Smooth muscle cell (in vitro differentiated cells): ENCODE data around the gene MEIOSIN. TPM values are rescaled to one million over a fixed set of nuclear protein-coding genes. Genes with fewer than 3 reads are reported as not detected.
"Not testable (repeated sequence)": the region's sequence is repeated elsewhere in the genome, so short reads cannot be mapped to it uniquely, and the experiment has no call there.

Source experiments
- DNase-seq: peaks from one replicate; lab custom pipeline; 2025; ENCODE audit not compliant: unreplicated experiment; lab: John Stamatoyannopoulos, UW
- H2AFZ ChIP-seq: fragments of 200-600 bp; sonication (generic); 2 replicates; pipeline ENCODE4 v1.6.0; 2016; ENCODE audit warnings: antibody characterized with exemption, low read depth, mild to moderate bottlenecking
- H3F3A ChIP-seq: fragments of 200-600 bp; sonication (generic); 2 replicates; pipeline ENCODE4 v1.6.0; 2017; ENCODE audit warnings: antibody characterized with exemption, low read depth
- H3K27ac ChIP-seq: fragments of 200-600 bp; sonication (generic); 2 replicates; pipeline ENCODE4 v1.5.1; 2016; ENCODE audit warnings: low read depth, mild to moderate bottlenecking
- H3K27me3 ChIP-seq: fragments of 200-600 bp; sonication (generic); 2 replicates; pipeline ENCODE4 v1.6.1; 2016; ENCODE audit warnings: low read depth, mild to moderate bottlenecking
- H3K36me3 ChIP-seq: fragments of 200-600 bp; sonication (generic); 2 replicates; pipeline ENCODE4 v1.5.1; 2016; ENCODE audit warnings: low read depth
- H3K4me1 ChIP-seq: fragments of 200-600 bp; sonication (generic); 2 replicates; pipeline ENCODE4 v1.5.1; 2016; ENCODE audit warnings: low read depth
- H3K4me2 ChIP-seq: fragments of 200-600 bp; sonication (generic); 2 replicates; pipeline ENCODE4 v1.6.0; 2016; ENCODE audit warnings: mild to moderate bottlenecking
- H3K4me3 ChIP-seq: fragments of 200-600 bp; sonication (generic); 2 replicates; pipeline ENCODE4 v1.5.1; 2016; ENCODE audit warnings: mild to moderate bottlenecking
- H3K79me2 ChIP-seq: fragments of 200-600 bp; sonication (generic); 2 replicates; pipeline ENCODE4 v1.6.0; 2016; ENCODE audit warnings: low read depth, mild to moderate bottlenecking
- H3K9ac ChIP-seq: fragments of 200-600 bp; sonication (generic); 2 replicates; pipeline ENCODE4 v1.6.0; 2016; ENCODE audit warnings: low read depth
- H3K9me3 ChIP-seq: fragments of 200-600 bp; sonication (generic); replicated peaks from 2 replicates; pipeline ENCODE4 v1.5.1; 2016; ENCODE audit warnings: low read depth
- H4K20me1 ChIP-seq: fragments of 200-600 bp; sonication (generic); 2 replicates; pipeline ENCODE4 v1.6.0; 2016; ENCODE audit warnings: low read depth
- WGBS: methylation state at CpG from one replicate; pipeline ENCODE4 v1.1.7; 2016; ENCODE audit warnings: low lambda C conversion rate; 5-methylcytosine and 5-hydroxymethylcytosine counted together
- polyA plus RNA-seq: library from polyadenylated mRNA; unstranded; fragments of >200 nt; fragmentation: Nextera tagmentation; extraction: Ambion mirVana; gene quantifications from 2 replicates; pipeline ENCODE4 v1.2.1, GENCODE V29; 2016
- total RNA-seq: library from RNA; depleted of rRNA; stranded (reverse); fragments of >200 nt; gene quantifications from 2 replicates; pipeline ENCODE4 v1.2.3, GENCODE V29; 2014
- TF ChIP-seq, protein P1 (sequence below): fragments of 200-600 bp; sonication (generic); IDR thresholded peaks from 2 replicates; pipeline ENCODE4 v1.5.1; 2017; ENCODE audit warnings: borderline replicate concordance, mild to moderate bottlenecking, antibody characterized with exemption; ENCODE audit not compliant: insufficient read depth, poor library complexity, severe bottlenecking

MEIOSIN gene
- total and polyA plus RNA-seq, 2 experiments from 2014 or later = not detected

DNA sequence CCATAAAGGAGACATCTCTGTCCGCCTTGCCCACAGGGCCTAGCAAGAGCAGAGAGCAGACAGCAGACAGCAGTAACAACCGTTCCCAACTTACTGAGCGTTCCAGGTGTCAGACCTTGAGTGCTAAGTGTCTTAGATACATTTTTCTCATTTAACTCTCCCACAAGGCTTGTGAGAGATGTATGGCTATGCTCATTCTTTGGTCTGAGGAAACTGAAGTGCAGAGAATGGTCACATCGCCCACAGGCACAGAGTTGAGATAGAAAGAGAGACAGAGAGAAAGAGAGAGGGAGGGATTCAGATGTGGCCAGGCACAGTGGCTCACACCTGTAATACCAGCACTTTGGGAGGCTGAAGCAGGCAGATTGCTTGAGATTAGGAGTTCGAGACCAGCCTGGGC lies 14.3 kb downstream of the MEIOSIN start:
- TF ChIP-seq, protein P1, sequence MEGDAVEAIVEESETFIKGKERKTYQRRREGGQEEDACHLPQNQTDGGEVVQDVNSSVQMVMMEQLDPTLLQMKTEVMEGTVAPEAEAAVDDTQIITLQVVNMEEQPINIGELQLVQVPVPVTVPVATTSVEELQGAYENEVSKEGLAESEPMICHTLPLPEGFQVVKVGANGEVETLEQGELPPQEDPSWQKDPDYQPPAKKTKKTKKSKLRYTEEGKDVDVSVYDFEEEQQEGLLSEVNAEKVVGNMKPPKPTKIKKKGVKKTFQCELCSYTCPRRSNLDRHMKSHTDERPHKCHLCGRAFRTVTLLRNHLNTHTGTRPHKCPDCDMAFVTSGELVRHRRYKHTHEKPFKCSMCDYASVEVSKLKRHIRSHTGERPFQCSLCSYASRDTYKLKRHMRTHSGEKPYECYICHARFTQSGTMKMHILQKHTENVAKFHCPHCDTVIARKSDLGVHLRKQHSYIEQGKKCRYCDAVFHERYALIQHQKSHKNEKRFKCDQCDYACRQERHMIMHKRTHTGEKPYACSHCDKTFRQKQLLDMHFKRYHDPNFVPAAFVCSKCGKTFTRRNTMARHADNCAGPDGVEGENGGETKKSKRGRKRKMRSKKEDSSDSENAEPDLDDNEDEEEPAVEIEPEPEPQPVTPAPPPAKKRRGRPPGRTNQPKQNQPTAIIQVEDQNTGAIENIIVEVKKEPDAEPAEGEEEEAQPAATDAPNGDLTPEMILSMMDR = no peak
- no peak for DNase-seq
- 93% methylated on average over 5 of the region's 5 CpGs for WGBS

DNA sequence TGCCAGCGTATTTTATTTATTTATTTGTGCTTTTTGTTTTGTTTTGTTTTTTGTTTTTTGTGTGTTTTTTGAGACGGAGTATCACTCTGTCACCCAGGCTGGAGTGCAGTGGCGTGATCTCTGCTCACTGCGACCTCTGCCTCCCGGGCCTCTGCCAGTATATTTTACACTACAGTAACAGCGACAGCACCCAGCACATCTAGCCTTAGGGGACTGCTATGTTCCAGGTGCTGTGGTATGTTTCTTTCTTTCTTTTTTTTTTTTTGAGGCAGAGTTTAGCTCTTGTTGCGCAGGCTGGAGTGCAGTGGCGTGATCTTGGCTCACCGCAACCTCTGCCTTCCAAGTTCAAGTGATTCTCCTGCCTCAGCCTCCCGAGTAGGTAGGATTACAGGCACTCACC lies 18.2 kb downstream of the MEIOSIN start:
- not testable (repeated sequence) for H3K9ac ChIP-seq, H3K27ac ChIP-seq, H3K27me3 ChIP-seq, H3K36me3 ChIP-seq, H3K9me3 ChIP-seq, H3F3A ChIP-seq, H3K4me3 ChIP-seq, H3K4me1 ChIP-seq, DNase-seq, H3K79me2 ChIP-seq, H3K4me2 ChIP-seq, H4K20me1 ChIP-seq, H2AFZ ChIP-seq
- 96% methylated on average over 10 of the region's 10 CpGs for WGBS

More for the DNA sequence above, 14.3 kb downstream of the MEIOSIN start:
- H4K20me1 ChIP-seq = no peaks in the 10 kb centered on the region
- H3K36me3 ChIP-seq = no peaks in the 10 kb centered on the region
- no peaks in the 10 kb centered on the region for H3K79me2 ChIP-seq
- no peak overlapping the region for H3K27ac ChIP-seq
- H2AFZ ChIP-seq = no peak overlapping the region
- no peak overlapping the region for H3K4me2 ChIP-seq
- H3F3A ChIP-seq = no peaks in the 10 kb centered on the region
- no peak overlapping the region for H3K9ac ChIP-seq
- no peaks in the 10 kb centered on the region for H3K4me1 ChIP-seq
- H3K9me3 ChIP-seq = no peaks in the 10 kb centered on the region
- no peaks in the 10 kb centered on the region for H3K27me3 ChIP-seq
- H3K4me3 ChIP-seq = no peak overlapping the region

DNA sequence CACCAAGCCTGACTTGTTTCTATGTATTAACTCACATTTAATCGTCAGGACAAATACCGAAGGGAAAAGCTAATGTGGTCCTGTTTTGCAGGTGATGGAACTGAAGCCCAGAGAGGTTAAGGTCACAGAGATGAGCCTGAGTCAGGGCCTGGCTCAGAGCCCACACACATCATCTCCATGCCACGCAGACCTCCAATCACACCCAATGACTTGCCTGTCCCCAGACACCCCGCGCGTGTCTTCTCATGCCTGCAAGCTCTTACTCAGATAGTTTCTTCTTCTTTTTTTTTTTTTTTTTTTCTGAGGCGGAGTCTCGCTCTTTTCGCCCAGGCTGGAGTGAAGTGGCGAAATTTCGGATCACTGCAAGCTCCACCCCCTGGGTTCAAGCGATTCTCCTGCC lies 19.4 kb downstream of the MEIOSIN start:
- Histone ChIP-seq H3K4me3 (no peak overlapping the region), H3K4me2 (no peak overlapping the region), H3F3A (no peaks in the 10 kb centered on the region), H3K36me3 (no peaks in the 10 kb centered on the region), H3K9ac (no peak overlapping the region), H3K9me3 (no peaks in the 10 kb centered on the region), H2AFZ (no peak overlapping the region), H3K27me3 (no peaks in the 10 kb centered on the region), H3K79me2 (no peaks in the 10 kb centered on the region), H3K4me1 (no peaks in the 10 kb centered on the region), H4K20me1 (no peaks in the 10 kb centered on the region), H3K27ac (no peak overlapping the region)
- no peak for DNase-seq
- 98% methylated on average over 12 of the region's 12 CpGs for WGBS
- TF ChIP-seq, protein P1 = no peak

DNA sequence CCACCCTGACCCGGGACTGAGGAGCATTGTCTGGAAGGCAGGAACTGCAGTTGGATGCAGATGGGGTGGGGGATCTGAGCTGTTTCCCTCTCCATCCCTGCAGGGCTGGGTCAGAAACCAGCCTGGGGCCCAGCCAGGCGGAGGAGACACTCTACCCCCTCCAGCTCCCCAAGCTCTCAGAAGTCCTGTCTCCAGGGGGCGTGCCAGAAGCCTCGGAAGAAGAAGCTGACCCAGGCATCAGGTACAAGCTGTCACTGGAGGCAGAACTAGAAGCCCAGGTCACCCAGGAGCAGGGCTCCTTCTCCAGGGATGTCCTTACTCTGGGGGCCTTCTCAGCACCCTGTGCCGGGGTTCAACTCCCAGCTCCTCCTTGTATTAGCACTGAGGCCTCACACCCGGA lies 20.3 kb downstream of the MEIOSIN start:
- TF ChIP-seq, protein P1 = peak; percentile 7
- Histone ChIP-seq H3K27ac (no peak overlapping the region), H2AFZ (no peak overlapping the region), H3K27me3 (no peaks in the 10 kb centered on the region), H3K9me3 (no peaks in the 10 kb centered on the region), H3K4me1 (no peaks in the 10 kb centered on the region), H3F3A (no peaks in the 10 kb centered on the region), H4K20me1 (no peaks in the 10 kb centered on the region), H3K79me2 (no peaks in the 10 kb centered on the region), H3K4me3 (no peak overlapping the region), H3K36me3 (no peaks in the 10 kb centered on the region), H3K9ac (no peak overlapping the region), H3K4me2 (no peak overlapping the region)
- 60% methylated on average over 6 of the region's 6 CpGs for WGBS
- no peak for DNase-seq
